GM19043 (cell line): ENCODE data around the gene TMA7.
"Not testable (repeated sequence)": the region's sequence is repeated elsewhere in the genome, so short reads cannot be mapped to it uniquely, and the experiment has no call there.

ENCODE experiments used
- ATAC-seq: cut with Tn5 transposase; IDR thresholded peaks from one replicate; pipeline ENCODE4 v1.9.1; 2021; ENCODE audit warnings: low read depth; ENCODE audit not compliant: unreplicated experiment

TMA7 gene

DNA sequence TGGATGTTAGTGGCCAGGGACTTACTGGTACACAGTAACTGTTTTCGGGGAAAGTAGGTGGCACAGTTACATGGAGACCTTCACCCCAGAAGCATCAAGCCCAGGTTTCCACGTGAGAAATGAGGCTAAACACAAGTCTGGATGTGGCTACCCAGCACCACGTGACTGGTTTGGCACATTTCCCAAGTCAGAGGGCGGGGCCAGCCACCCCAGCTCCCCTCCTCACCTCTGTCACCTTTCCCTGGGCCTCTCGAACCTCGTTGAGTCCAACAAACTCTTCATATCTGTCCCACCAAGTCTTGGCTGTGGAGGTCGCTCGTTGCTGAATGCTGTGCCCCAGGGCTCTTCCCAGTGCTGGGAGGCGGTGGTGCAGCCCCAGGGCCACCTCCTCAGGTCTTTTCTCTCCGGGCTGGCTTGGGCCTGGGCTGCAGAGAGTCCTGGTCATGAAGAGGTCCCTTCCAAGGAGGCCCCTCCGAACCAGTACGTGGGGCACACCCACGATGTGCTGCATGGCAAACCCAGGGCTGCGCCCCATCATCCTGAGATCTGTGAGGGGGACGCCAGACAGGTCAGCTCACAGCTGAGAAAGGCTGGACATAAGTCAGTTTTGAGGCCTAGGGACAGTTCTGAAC lies 5.3 kb upstream of the TMA7 start:
- ATAC-seq, result no peak

DNA sequence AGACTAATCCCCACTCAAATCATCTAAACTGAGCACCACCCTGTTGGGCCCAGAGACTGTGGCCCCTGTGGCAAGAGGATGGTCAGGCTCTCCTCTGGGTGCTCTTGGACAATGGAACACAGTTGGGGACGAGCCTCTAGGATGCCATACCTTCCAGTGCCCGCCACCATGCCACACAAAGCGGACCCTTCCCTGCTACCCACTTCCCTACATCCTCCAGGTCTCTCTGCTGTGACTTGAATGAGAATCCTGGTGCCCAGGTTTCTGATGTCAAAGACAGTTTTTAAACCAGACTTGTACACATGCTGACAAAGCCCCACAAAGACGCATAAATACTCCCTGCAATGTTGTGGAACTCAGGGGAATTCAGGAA lies 4.8 kb upstream of the TMA7 start:
- no peak for ATAC-seq

DNA sequence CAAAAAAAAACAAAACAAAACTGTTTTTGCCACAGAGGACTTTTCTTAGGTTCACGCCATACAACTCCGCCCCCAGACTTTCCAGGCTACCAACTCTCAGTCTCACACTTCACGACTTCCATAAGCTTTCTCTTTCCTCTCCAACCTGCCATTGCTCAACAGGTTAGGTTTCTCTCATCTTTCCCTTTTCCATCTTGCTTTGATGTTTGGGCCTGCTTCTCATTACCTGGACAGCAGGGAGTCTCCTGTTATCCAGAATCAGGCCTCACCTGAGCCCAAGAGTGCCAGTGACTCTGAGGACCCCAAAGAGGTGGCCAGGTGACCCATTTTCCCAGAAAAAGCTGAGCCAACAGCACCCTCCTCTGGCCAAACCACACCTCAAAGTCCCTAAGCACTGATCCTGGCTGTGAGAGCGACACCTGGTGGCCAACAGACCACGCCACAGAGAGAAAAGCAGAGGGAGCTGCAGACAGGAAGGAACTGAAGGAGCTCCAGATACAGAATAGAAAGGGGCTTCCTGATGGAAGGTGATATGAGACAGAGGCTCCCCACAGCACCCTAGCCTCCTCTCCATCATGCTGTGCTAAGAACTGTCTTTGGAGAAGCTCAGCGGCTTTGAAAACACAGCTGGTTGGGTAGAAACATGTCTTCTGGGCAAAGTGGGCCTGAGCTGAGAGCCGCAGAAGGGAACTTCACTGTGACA lies 4.1 kb upstream of the TMA7 start:
- no peak for ATAC-seq

DNA sequence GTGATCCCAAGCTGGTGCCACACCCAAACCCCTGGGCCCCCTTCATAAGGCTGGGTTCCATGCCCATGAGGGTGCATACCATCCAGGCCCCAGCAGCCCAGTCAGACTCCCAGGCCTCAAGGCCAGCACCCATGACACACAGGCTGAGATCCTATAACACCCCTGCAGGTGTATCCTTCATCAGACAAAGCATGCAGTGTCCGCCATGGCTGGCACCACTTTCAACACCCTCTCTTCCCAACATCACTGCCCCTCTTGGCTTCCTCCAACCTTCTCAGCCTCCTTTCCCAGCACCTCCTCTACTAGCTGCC lies 3.6 kb upstream of the TMA7 start:
- ATAC-seq, result no peak

DNA sequence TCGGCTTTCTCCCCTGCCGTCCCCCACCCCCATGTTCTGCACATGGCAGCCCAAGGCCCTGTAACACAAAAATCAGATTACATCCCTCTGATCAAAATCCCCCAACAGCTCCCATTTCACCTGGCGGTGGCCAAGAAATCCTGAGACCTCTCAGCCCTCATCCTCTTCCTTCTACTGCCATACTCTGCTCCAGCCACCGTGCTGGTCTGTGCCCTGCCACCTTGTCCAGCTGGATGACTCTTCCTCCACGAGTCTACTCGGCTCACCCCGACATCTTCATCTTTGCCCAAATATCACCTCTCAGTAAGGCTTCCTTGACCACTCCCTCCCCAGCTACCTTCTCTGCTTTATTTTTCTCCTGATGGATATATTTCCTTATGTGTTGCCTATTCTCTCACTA lies 3.2 kb upstream of the TMA7 start:
- no peak for ATAC-seq

DNA sequence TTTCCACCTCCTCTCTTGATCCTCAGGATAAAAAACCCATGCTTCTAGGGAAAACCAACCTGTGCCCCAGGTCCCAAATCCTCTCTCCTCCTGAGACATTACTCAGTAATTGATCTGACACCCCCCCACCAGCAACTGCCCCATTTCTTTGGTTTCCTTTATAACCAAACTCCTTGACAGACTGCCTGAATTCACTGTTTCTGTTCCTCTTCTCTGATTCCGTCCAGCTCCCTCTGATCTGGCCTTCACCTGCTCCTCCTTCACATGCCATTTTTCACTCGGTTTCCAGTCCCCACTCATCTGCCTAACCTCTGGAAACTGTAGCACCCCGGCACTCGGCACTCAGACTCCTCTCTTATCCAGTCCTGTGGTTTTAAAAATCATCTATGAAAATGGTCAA lies 2.2 kb upstream of the TMA7 start:
- ATAC-seq, result no peak

DNA sequence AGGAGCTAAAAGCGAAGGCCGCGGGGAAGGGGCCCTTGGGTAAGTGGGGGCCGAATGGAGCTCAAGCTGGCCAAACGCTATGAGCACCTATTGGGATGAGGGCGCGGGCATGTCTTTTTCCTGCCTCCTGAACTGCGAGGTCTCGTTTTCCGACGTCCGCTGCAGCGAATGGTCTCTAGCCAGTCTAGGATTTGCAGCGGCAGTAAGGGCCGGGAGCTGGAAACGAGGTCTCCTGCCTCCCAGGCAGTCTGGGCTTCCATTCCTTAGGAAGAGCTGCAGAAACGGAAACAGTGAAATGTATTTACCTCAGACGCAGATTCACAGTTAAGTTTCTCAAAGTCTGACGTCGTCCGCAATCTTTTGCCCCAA lies 517 bp downstream of the TMA7 start:
- no peak for ATAC-seq

DNA sequence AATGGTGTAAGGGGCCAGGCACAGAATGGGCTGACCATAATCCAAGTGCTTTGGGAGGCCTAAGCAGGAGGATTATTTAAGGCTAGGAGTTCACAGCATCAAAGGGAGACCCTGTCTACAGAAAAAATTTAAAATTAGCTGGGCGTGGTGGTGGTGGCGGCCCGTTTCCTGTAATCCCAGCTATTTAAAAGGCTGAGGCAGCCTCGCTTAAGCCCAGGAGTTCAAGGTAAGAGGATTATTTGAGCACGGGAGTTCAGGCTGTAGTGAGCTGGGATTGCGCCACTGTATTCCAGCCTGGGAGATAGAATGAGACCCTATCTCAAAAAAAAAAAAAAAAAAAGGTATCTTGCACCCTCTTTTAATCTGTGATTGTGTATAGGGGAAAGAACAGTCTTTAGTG lies 1.9 kb downstream of the TMA7 start:
- ATAC-seq, result no peak

DNA sequence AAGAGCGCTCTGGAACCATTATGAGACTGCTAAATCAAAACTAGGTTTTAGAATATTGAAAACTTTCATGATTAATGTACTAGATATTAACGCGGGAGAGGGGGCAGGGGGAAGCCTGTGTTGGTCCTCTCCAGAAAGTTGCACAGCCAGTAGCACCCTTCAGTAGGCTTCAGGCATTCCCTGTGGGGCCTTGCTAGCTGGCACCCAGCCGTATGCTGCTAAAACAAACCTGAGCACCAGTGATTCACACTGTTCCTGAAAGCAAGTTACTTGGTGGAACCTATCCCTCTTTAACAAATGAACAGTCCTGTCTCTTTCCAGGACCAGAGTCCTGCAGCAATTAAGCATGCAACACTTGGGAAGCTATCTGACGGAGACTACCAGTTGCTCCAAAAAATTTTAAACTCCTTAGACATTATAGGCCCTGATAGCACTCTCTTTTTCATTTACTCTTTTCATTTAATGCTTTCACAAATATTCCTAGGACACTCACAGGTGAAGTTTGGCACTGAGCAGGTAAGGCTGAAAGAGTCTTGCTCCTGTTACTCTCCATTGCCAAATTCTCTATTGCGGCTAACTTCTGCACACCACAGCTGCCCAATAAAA lies 5.3 kb downstream of the TMA7 start:
- no peak for ATAC-seq

DNA sequence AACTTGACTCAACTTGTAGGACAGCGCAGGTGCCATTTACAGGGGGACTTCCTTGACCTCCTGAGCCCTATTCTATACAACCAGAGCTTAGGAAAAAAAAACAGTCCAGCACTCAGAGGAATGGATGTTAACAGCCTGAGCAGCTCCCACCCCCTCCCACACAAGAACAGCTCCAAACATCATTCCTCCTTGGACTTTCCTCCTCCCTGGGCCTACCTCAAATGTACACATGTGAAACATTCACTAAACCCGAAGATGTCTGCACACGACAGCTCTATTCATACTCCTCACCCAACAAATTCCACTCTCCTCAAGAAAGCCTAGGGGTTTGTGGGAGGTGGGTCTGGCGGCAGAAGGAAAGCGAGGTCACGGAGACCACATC lies 6.0 kb downstream of the TMA7 start:
- ATAC-seq, result no peak

DNA sequence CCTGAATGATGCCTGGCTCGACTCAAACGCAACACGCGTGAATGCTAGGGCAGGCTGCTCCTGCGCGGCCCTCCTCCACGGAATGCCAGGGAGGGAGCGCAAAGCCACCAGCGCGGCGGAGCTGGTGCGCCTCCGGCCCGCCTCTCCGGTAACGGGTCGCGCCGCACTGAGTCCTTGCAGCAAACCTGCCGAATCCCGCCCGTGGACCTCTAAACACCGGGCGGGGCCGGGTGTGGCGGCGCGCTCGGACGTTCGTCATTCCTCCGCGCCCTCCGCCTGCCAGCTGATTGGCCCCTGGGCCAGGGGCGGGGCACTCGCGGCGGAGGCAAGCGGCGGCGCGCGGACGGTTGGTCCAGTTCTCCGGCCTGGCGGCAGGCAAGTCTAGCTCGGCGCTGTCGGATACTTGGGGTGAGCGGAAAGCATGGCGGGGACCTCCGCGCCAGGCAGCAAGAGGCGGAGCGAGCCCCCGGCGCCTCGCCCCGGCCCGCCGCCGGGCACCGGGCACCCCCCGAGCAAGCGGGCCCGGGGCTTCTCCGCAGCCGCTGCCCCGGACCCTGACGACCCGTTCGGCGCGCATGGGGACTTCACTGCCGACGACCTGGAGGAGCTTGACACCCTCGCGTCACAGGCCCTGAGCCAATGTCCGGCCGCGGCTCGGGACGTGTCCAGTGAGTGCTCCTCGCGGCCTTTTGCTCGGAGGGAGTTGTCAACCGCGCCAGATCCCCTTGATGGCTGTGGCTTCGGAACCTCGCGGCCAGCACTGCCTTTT lies 6.6 kb downstream of the TMA7 start, which contains the start of gene ATRIP:
ATRIP (plus strand) TSS at position 313 of the 769 bp plus-strand sequence; CDS start at position 422, 109 bp downstream.
- ATAC-seq, result peak; percentile 94

DNA sequence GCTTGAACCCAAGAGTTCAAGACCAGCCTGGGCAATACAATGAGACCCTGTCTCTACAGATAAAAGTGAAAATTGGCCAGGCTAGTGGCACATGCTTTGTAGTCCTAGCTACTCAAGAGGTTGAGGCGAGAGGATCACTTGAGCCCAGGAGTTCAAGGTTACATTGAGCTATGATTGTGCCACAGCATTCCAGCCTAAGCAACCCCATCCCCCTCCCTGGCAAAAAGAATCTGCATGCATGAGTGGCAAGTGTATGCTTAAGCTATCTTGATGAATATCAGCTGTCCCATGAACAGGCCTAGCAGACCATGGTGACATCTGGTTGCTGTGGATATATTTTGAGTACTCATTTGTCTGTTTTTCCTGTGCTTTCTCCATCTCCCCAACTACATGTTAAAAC lies 11.2 kb downstream of the TMA7 start:
- ATAC-seq, result no peak

DNA sequence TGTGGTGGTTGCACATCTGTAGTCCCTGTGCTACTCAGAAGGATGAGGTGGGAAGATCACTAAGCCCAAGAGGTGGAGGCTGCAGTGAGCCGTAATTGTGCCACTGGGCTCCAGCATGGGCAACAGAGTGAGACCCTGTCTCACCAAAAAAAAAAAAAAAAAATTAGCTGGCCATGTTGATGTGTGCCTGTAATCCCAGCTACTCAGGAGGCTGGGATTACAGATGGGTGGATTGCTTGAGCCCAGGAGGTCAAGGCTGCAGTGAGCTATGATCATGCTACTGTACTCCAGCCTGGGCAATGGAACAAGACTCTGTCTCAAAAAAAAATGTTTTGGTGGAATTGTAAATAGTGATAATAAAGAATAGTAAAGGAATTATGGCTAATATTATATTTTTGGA lies 16.4 kb downstream of the TMA7 start:
- ATAC-seq, result no peak

DNA sequence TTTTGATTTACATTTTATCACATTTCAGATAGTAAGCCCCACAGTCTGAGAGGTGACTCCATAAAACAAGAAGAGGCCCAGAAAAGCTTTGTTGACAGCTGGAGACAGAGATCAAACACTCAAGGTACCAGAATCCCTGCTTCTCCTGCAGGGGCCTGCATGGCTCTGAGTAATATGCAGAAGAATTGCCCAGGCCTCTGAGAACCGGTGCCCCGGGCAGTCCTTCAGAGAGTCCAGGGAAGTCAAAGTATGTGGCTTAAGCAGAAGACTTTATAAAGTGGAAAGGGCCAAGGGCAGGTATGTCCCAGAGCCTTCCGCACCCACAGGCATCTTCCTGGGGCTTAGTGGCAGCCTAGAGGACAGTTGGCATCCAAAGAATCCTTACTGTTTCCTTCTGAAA lies 19.3 kb downstream of the TMA7 start:
- ATAC-seq, result no peak

DNA sequence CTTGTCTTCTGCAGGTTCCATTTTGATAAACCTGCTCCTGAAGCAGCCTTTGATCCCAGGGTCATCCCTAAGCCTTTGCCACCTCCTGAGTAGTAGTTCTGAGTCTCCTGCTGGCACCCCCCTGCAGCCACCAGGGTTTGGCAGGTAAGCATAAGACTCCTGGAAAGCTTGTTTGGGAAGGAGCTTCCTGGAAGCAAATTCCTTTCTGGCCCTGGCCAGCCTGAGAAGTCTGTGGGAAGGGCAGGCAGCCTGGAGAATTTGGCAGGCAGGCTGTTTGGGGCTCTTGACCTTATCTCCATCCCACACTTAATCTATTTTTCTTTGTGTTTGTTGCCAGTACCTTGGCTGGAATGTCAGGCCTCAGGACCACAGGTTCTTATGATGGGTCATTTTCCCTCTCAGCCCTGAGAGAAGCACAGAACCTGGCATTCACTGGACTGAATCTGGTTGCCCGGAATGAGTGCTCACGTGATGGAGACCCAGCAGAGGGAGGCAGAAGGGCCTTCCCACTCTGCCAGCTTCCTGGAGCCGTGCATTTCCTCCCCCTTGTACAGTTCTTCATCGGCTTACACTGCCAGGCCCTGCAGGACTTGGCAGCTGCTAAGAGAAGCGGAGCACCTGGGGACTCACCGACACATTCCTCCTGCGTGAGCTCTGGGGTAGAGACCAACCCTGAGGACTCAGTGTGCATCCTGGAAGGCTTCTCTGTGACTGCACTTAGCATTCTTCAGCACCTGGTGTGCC lies 19.9 kb downstream of the TMA7 start:
- ATAC-seq, result no peak

DNA sequence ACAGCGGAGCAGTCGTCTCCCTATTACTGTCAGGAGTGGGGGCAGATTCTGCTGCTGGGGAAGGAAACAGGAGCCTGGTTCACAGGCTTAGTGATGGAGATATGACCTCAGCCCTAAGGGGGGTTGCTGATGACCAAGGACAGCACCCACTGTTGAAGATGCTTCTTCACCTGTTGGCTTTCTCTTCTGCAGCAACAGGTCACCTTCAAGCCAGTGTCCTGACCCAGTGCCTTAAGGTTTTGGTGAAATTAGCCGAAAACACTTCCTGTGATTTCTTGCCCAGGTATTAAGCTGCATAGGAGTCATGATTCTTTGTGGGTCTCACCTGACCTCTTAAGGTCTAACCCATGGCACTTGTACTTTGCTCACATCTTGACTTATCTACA lies 20.5 kb downstream of the TMA7 start:
- ATAC-seq, result no peak

DNA sequence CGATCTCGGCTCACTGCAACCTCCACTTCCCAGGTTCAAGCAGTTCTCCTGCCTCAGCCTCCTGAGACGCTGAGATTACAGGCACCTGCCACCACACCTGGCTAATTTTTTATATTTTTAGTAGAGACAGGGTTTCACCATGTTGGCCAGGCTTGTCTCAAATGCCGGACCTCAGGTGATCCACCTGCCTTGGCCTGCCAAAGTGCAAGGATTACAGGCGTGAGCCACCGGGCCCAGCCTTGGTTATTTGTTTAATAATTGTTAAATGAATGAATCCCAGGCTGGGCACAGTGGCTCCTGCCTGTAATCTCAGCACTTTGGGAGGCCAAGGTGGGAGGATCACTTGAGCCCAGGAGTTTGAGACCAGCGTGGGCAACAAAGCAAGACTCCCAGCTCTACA lies 21.7 kb downstream of the TMA7 start:
- not testable (repeated sequence) for ATAC-seq

DNA sequence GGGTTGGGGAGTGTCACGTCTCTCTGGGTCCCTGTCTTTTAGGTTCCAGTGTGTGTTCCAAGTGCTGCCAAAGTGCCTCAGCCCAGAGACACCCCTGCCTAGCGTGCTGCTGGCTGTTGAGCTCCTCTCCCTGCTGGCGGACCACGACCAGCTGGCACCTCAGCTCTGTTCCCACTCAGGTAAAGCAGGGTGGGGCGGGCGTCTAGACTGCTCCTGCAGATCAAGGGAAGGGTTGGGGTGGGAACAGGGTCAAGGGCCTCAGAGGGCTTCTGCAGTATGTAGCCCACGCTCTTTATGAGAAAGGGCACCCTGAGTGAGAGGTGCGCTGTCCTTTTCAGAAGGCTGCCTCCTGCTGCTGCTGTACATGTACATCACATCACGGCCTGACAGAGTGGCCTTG lies 23.6 kb downstream of the TMA7 start:
- no peak for ATAC-seq

DNA sequence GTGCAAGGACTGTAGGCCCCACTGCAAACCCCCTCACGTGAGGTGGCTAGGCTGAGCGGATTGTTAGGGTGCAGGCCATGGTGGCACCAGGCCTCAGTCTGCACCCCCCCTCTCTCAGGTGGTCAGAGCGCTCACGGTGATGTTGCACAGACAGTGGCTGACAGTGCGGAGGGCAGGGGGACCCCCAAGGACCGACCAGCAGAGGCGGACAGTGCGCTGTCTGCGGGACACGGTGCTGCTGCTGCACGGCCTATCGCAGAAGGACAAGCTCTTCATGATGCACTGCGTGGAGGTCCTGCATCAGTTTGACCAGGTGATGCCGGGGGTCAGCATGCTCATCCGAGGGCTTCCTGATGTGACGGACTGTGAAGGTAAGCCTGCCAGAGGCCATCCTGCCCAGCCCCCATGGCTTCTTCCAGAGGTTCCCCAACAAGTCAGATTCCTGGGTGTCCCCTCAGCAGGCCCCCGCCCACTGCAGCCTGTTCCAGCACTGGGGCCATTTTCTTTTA lies 24.7 kb downstream of the TMA7 start:
- ATAC-seq, result no peak

DNA sequence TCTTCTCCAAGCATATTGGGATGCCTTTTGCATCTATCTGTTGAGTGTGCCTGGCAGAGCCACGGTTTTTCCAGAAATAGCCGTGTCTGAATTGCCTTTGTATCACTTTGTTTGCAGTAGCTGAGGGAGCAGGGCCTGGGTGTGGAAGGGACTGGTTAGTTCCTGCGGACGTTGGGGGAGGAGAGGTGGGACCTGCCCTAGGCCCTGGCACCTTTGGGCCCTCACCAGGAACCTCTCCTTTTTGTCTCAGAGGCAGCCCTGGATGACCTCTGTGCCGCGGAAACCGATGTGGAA lies 25.1 kb downstream of the TMA7 start:
- no peak for ATAC-seq
